Activated CD8-positive, alpha-beta T cell treated with anti-CD3 and anti-CD28 coated beads, Interleukin-2, amount 10 ng/mL, durations not matched to agents 7 days and 5 days (primary cell): ENCODE results near the gene EPB41L4B. TPM values are rescaled to one million over a fixed set of nuclear protein-coding genes. Genes with fewer than 3 reads are reported as not detected.
A peak's percentile ranks its signal among the peaks of the same experiment; 100 is the strongest.

Source experiments
- ATAC-seq: fragments of 150-1000 bp; cut with Tn5 transposase; one replicate; pipeline ENCODE4 v1.10.0; 2021; ENCODE audit warnings: moderate library complexity
- CTCF ChIA-PET: fragments of 350-600 bp; sonication (Branson Sonifier 250); formaldehyde crosslinking; loops from one replicate; lab custom pipeline; 2021; ENCODE audit warnings: antibody characterized with exemption; lab: Charles Lee
- POLR2A ChIA-PET: fragments of 350-600 bp; sonication (Branson Sonifier 250); formaldehyde crosslinking; loops from one replicate; lab custom pipeline; 2021; ENCODE audit warnings: antibody characterized with exemption; lab: Charles Lee
- DNase-seq: peaks from one replicate; pipeline ENCODE4 v3.0.0-alpha.2; 2020
- H3K27ac Mint-ChIP-seq: one replicate; pipeline ENCODE4 v1.8.0; 2021; ENCODE audit warnings: mild to moderate bottlenecking, mixed read lengths
- H3K27me3 Mint-ChIP-seq: one replicate; pipeline ENCODE4 v1.8.0; 2021; ENCODE audit warnings: low read depth, mixed read lengths
- H3K36me3 Mint-ChIP-seq: one replicate; pipeline ENCODE4 v1.8.0; 2021; ENCODE audit warnings: low read depth, mixed read lengths
- H3K4me1 Mint-ChIP-seq: one replicate; pipeline ENCODE4 v1.8.0; 2021; ENCODE audit warnings: low read depth, mixed read lengths
- H3K4me3 Mint-ChIP-seq: one replicate; pipeline ENCODE4 v1.8.0; 2021; ENCODE audit warnings: mild to moderate bottlenecking, mixed read lengths
- H3K9me3 Mint-ChIP-seq: one replicate; pipeline ENCODE4 v1.8.0; 2022; ENCODE audit warnings: mixed read lengths; ENCODE audit not compliant: insufficient read depth
- total RNA-seq, 2 experiments: library from RNA; stranded (reverse); gene quantifications; one replicate each; pipeline ENCODE4 v1.2.3, GENCODE V29; 2021

EPB41L4B gene
- total RNA-seq, 2 experiments from 2014 or later: not detected

DNA sequence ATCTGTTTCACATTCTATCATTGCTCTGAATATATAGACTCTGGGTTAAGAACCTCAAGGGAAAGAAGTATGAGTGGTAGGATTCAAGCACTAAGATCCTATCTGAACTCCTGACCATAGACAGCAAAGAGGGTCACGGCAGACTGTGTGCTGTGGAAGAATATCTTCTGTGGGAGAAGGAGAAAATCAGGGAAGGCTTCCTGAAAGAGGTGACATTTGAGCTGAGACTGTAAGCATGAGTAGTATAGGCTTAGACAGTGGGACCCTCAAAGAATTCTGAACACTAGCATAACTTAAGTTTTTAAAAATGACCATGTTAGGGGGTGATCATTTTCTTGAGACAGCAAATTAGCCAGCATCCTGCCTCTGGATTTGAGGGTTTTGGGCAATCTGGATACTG, 157.7 kb downstream of the EPB41L4B start:
- DNase-seq: no peak

GRCh38 chr9:109162677-109163076, 158.2 kb downstream of the EPB41L4B start:
- Mint-ChIP-seq H3K9me3 (peaks cover 9% of the 10 kb centered on the region), H3K27me3 (peaks cover 53% of the 10 kb centered on the region), H3K36me3 (peaks cover 6% of the 10 kb centered on the region), H3K27ac (no peak overlapping the region), H3K4me3 (no peak overlapping the region), H3K4me1 (peaks cover 6% of the 10 kb centered on the region)
- no peak for ATAC-seq
- POLR2A ChIA-PET: no interaction called here
- CTCF ChIA-PET: no interaction called here
- no peak for DNase-seq

More for the DNA sequence above, 157.7 kb downstream of the EPB41L4B start:
- ChIA-PET POLR2A (no interaction called here), CTCF (no interaction called here)
- Mint-ChIP-seq H3K4me3 (no peak overlapping the region), H3K9me3 (peaks cover 9% of the 10 kb centered on the region), H3K36me3 (peaks cover 6% of the 10 kb centered on the region), H3K27ac (no peak overlapping the region), H3K27me3 (peaks cover 56% of the 10 kb centered on the region), H3K4me1 (peaks cover 6% of the 10 kb centered on the region)
- ATAC-seq: no peak

DNA sequence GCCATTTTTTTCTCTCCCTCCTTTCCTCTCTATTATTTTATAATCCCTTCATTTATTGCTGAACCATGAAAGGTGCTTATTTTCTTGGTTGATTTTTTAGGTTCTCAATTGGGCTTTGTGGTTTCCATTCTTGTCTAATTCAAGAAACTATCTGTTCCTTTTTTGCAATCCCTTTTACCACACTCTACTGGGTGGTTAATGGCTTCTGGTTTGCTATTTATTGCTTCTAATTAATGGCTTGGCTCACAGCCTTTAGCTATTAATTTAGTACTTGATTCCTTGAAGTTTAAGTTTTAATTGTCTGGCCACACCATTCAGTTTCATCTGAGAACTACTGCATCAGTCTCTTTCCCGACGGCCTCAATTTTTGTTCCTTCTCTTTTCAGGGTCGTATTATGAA, 159.4 kb downstream of the EPB41L4B start:
- Mint-ChIP-seq H3K4me1 (peaks cover 3% of the 10 kb centered on the region), H3K4me3 (no peak overlapping the region), H3K36me3 (peaks cover 6% of the 10 kb centered on the region), H3K27ac (no peak overlapping the region), H3K9me3 (peaks cover 9% of the 10 kb centered on the region), H3K27me3 (peaks cover 51% of the 10 kb centered on the region)
- DNase-seq (no peak), ATAC-seq (no peak)
- POLR2A ChIA-PET: no interaction called here
- CTCF ChIA-PET: no interaction called here

DNA sequence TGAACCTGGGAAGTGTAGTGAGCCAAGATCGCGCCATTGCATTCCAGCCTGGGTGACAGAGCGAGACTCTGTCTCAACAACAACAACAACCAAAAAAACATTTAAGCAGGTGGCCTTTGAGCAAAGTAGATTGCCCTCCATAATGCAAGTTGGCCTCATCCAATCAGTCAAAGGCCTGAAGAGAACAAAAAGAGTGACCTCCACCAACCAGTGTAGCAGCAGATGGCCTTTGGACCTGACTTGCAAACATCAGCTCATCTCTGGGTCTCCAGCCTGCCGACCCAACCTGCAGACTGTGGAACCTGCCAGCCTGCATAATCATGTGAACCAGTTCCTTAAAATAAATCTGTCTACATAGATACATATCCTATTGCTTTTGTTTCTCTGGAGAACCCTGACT, 161.3 kb downstream of the EPB41L4B start:
- Mint-ChIP-seq H3K4me1 (peaks cover 3% of the 10 kb centered on the region), H3K36me3 (peaks cover under 1% of the 10 kb centered on the region), H3K27ac (no peak overlapping the region), H3K4me3 (no peak overlapping the region), H3K9me3 (peaks cover under 1% of the 10 kb centered on the region), H3K27me3 (peaks cover 33% of the 10 kb centered on the region)
- ChIA-PET POLR2A (no interaction called here), CTCF (no interaction called here)
- no peak for ATAC-seq
- DNase-seq: no peak

GRCh38 chr9:109158651-109159050, 162.2 kb downstream of the EPB41L4B start:
- H3K27ac Mint-ChIP-seq: no peak overlapping the region
- peaks cover 9% of the 10 kb centered on the region for H3K9me3 Mint-ChIP-seq
- DNase-seq (no peak), ATAC-seq (no peak)
- CTCF ChIA-PET: interaction anchor here (1.3 kb wide), 1 partner anchor 14 kb away, joined by 3 read pairs; no protein-coding TSS in a partner anchor
- POLR2A ChIA-PET: no interaction called here
- H3K4me1 Mint-ChIP-seq: no peaks in the 10 kb centered on the region
- H3K4me3 Mint-ChIP-seq: no peak overlapping the region
- peaks cover 2% of the 10 kb centered on the region for H3K36me3 Mint-ChIP-seq
- peaks cover 30% of the 10 kb centered on the region for H3K27me3 Mint-ChIP-seq

- Mint-ChIP-seq H3K27me3 (peaks cover 20% of the 10 kb centered on the region), H3K9me3 (peaks cover 20% of the 10 kb centered on the region), H3K4me3 (no peak overlapping the region), H3K27ac (no peak overlapping the region), H3K4me1 (no peaks in the 10 kb centered on the region), H3K36me3 (peaks cover 5% of the 10 kb centered on the region)
- CTCF ChIA-PET: no interaction called here
- POLR2A ChIA-PET: no interaction called here
- no peak for DNase-seq
- ATAC-seq: no peak
Observed at GRCh38 chr9:109156708-109157107, 164.2 kb downstream of the EPB41L4B start.

DNA sequence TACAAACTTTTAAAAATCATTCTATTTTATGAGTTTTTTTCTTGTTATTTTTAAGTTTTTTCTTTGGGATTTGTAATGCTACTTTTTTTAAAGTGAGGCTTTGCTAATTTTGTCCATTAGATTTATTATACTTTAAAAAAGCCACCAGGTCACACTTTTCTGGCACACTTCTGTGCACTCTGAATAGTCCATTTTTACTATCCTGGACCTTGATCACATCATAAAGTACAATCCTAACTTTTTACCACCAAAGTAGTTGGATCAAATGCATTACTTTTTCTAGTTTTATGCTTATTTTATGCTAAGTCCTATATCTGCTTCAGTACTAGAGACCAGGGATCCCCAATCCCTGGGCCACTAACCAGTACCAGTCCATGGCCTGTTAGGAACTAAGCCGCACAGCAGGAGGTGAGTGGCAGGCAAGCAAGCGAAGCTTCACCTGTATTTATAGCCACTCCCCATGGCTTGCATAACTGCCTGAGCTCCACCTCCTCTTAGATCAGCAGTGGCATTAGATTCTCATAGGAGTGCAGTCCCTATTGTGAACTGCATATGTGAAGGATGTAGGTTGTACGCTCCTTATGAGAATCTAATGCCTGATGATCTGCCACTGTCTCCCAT, 169.8 kb downstream of the EPB41L4B start:
- H3K9me3 Mint-ChIP-seq: peaks cover 20% of the 10 kb centered on the region
- DNase-seq: no peak
- ChIA-PET CTCF (no interaction called here), POLR2A (no interaction called here)
- H3K4me3 Mint-ChIP-seq: no peak overlapping the region
- ATAC-seq: no peak
- no peaks in the 10 kb centered on the region for H3K4me1 Mint-ChIP-seq
- H3K27ac Mint-ChIP-seq: no peak overlapping the region
- H3K27me3 Mint-ChIP-seq: peaks cover 21% of the 10 kb centered on the region
- peaks cover 5% of the 10 kb centered on the region for H3K36me3 Mint-ChIP-seq

DNA sequence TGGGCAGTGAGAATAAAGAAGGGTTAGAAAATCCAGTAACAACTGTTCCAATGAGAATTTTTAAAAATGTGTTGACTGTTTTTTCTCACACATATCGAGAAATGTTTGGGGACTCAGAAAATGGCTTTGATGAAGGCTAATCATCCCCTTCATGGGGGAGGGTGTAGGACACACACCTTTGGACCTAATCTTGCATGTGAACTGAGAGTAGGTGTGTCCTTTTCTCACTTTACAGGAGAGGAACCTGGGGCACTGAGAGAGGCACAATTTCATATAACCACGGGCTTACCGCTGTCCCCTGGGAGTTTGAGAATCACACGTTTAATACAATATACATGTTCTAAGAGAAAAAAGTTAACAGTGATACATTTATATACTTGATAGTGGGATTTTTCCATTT, 171.1 kb downstream of the EPB41L4B start:
- ChIA-PET POLR2A (no interaction called here), CTCF (no interaction called here)
- no peak for DNase-seq
- ATAC-seq: no peak
- Mint-ChIP-seq H3K36me3 (peaks cover 5% of the 10 kb centered on the region), H3K27ac (no peak overlapping the region), H3K27me3 (peaks cover 23% of the 10 kb centered on the region), H3K4me3 (no peak overlapping the region), H3K4me1 (peaks cover 3% of the 10 kb centered on the region), H3K9me3 (peaks cover 20% of the 10 kb centered on the region)

- POLR2A ChIA-PET: no interaction called here
- ATAC-seq (no peak), DNase-seq (no peak)
- H3K4me3 Mint-ChIP-seq: no peak overlapping the region
- peaks cover 21% of the 10 kb centered on the region for H3K27me3 Mint-ChIP-seq
- no peak overlapping the region for H3K27ac Mint-ChIP-seq
- peaks cover 15% of the 10 kb centered on the region for H3K9me3 Mint-ChIP-seq
- peaks cover 3% of the 10 kb centered on the region for H3K36me3 Mint-ChIP-seq
- peaks cover 6% of the 10 kb centered on the region for H3K4me1 Mint-ChIP-seq
- CTCF ChIA-PET: no interaction called here
Observed at GRCh38 chr9:109149089-109149488, 171.8 kb downstream of the EPB41L4B start.

DNA sequence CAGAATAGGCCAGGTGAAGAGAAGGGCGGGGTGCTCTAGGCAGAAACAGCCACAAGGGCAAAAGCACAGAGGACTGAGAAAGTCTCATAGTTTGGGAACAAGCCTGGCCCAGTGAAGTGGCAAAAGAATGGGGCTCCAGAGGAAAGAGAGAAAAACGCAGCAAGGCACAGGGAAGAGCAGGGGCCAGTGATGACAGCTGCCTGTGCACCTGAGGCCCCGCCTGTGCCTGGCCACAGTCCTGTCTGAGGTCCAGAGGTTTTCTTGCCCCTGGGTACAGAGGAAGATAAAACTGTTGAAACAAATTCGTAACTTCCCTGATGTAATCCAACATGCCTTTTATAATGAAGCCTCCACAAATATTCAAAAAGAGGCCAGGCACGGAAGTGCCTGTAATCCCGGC, 175.8 kb downstream of the EPB41L4B start:
- H3K4me1 Mint-ChIP-seq: peaks cover 14% of the 10 kb centered on the region
- ATAC-seq (no peak), DNase-seq (no peak)
- H3K36me3 Mint-ChIP-seq: no peaks in the 10 kb centered on the region
- H3K9me3 Mint-ChIP-seq: no peaks in the 10 kb centered on the region
- no peak overlapping the region for H3K27ac Mint-ChIP-seq
- CTCF ChIA-PET: interaction anchor here (1.2 kb wide), 1 partner anchor 13 kb away, joined by 3 read pairs; no protein-coding TSS in a partner anchor
- POLR2A ChIA-PET: no interaction called here
- no peak overlapping the region for H3K4me3 Mint-ChIP-seq
- peaks cover 28% of the 10 kb centered on the region for H3K27me3 Mint-ChIP-seq

- peaks cover 24% of the 10 kb centered on the region for H3K27me3 Mint-ChIP-seq
- ChIA-PET CTCF (interaction anchor here (0.6 to 2.3 kb wide), 7 partner anchors 14 to 234 kb away, joined by 3 to 6 read pairs (median 3); no protein-coding TSS in a partner anchor), POLR2A (no interaction called here)
- DNase-seq (peak; percentile 63), ATAC-seq (peak; percentile 84)
- no peaks in the 10 kb centered on the region for H3K9me3 Mint-ChIP-seq
- H3K27ac Mint-ChIP-seq: peak overlapping the region; percentile 1
- H3K4me1 Mint-ChIP-seq: peaks cover 14% of the 10 kb centered on the region
- H3K4me3 Mint-ChIP-seq: no peak overlapping the region
- no peaks in the 10 kb centered on the region for H3K36me3 Mint-ChIP-seq
Observed at GRCh38 chr9:109143881-109144562, 176.8 kb downstream of the EPB41L4B start.

DNA sequence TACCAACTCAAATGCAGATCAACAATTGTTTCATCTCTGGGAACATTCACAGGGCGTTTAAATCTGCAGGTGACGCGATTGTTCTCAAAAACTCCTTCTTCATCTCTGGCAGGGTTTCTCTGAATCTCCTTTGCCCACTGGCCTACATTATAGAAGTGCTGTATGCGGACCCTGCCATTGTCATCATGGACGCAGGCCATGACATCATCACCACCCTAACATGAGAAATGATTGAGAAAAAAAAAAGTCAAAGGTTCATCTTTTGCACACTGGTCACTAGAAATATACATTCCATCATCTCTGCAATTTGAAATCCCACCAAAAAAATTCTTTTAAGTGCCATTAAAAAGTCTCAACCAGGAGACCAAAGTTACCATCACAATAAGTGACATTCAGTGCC, 179.5 kb downstream of the EPB41L4B start:
- no peaks in the 10 kb centered on the region for H3K36me3 Mint-ChIP-seq
- ChIA-PET POLR2A (no interaction called here), CTCF (no interaction called here)
- peaks cover 14% of the 10 kb centered on the region for H3K4me1 Mint-ChIP-seq
- no peak overlapping the region for H3K4me3 Mint-ChIP-seq
- DNase-seq (no peak), ATAC-seq (no peak)
- H3K27ac Mint-ChIP-seq: no peak overlapping the region
- peaks cover 12% of the 10 kb centered on the region for H3K27me3 Mint-ChIP-seq
- no peaks in the 10 kb centered on the region for H3K9me3 Mint-ChIP-seq
